ENCODE measurements around the gene PRAMEF5.
"Not testable (repeated sequence)": the region's sequence is repeated elsewhere in the genome, so short reads cannot be mapped to it uniquely, and the experiment has no call there.

GRCh38 chr1:13237572-13237971 is 16.4 kb upstream of the PRAMEF5 start:
- not testable (repeated sequence) for TF ChIP-seq CSRNP3, ISL1 (CRISPR knock-in tag; IDR thresholded peaks at IDR 0.05)

All from SK-N-SH treated with all-trans-retinoic acid at 6 μM for 48 hours (cell line).